HG03025 (cell line): ENCODE measurements around the gene SMYD3.
A peak's percentile ranks its signal among the peaks of the same experiment; 100 is the strongest.
"Not testable (repeated sequence)": the region's sequence is repeated elsewhere in the genome, so short reads cannot be mapped to it uniquely, and the experiment has no call there.

Source experiments
- ATAC-seq: cut with Tn5 transposase; IDR thresholded peaks from one replicate; pipeline ENCODE4 v1.9.1; 2021; ENCODE audit warnings: mild to moderate bottlenecking, moderate library complexity; ENCODE audit not compliant: unreplicated experiment, low FRiP score

Gene SMYD3

DNA sequence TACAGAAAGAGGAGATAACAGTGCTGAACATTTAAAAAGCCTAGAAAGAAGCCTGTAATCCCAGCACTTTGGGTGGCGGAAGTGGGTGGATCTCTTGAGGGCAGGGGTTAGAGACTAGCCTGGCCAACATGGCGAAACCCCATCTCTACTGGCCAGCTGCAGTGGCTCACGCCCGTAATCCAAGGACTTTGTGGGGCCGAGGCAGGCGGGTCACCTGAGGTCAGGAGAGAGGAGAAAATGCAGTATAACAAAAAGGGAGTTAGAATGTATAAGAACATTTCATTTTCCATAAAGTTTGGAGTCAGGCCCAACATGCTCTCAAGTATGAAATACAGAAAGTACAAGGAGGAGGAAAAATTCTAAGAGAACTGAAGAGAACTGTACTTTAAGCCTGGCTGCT lies 134.5 kb downstream of the SMYD3 start:
- ATAC-seq = no peak

DNA sequence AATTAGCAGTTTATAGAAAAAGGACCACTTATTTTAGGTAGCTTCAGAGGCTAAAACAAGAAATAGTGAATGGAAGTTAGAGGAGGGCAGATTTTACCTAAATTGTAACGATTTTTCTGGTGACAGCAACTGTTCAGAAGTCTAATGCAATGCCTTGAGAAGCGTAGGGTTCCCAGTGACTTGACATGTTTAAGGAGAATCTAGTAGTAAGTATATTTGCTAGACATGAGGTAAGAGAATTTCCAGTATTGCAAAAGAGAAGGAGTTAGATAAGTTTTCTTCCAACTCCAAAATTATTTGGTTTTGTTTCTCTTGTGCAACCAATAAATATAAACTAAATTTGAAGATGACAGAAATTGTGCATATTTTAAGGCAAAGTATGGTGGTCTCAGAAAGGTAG lies 140.0 kb downstream of the SMYD3 start:
- ATAC-seq = no peak

DNA sequence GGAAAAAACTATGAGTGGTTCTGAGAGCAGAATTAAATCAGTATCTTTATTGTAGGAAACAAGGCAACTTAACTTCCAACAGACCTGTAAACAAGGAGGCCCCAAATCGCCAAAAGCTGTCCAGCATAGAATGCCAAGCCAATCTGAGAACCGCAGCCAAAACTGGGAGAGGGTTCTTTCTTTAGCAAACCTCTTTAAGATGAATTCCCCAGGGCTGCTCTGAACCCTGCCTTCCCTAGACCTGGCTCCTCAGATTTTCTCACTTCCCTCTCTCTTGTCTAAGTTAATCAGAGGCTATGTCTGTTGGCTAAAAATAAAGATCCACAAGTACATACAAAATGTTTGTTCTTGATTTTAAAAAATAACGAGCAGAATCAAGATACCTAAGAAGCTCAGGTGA lies 141.4 kb downstream of the SMYD3 start:
- ATAC-seq = no peak

- ATAC-seq = peak; percentile 92
Observed at GRCh38 chr1:246364415-246364941, 142.6 kb downstream of the SMYD3 start.

DNA sequence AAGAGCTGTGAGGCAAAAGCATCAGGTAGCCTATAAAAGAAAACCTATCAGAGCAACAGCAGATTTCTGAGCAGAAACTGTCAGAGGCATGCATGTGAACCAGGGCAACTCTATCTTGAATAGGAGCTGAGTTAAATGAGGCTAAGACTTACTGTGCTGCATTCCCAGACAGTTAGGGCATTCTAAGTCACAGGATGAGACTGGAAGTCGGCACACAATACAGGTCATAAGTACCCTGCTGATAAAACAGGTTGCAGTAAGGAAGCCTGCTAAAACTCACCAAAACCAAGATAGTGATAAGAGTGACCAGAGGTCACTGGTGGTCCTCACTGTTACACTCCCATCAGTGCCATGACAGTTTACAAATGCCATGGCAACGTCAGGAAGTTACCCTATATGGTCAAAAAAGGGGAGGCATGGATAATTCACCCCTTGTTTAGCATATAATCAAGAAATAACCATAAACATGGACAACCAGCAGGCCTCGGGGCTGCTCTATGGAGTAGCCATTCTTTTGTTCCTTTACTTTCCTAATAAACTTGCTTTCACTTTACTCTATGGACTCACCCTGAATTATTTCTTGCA lies 150.0 kb downstream of the SMYD3 start:
- ATAC-seq = not testable (repeated sequence)

- ATAC-seq = no peak
Observed at GRCh38 chr1:246355411-246356230, 151.5 kb downstream of the SMYD3 start.

GRCh38 chr1:246351721-246352120 lies 155.4 kb downstream of the SMYD3 start:
- ATAC-seq = no peak

GRCh38 chr1:246350745-246351144 lies 156.3 kb downstream of the SMYD3 start:
- no peak for ATAC-seq

GRCh38 chr1:246343937-246344336 lies 163.1 kb downstream of the SMYD3 start:
- ATAC-seq = no peak

DNA sequence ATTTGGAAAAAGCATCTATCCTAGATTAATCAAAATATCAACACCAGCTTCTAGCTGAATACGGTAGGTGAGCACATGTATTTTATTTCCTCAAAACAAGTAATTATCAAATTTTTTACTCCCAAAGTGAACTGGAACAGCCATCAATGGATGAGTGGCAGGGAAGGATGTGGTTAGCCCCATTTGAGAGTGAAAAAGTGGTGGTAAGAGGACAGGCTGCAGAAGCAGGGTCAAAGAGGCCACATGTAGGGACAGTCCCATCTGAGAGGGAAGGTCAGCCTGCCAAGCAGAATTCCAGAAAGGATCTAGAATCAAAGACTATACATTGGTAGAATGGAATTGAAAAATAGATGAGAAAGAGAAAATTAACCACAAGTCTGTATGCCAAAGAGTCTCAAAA lies 163.8 kb downstream of the SMYD3 start:
- no peak for ATAC-seq

DNA sequence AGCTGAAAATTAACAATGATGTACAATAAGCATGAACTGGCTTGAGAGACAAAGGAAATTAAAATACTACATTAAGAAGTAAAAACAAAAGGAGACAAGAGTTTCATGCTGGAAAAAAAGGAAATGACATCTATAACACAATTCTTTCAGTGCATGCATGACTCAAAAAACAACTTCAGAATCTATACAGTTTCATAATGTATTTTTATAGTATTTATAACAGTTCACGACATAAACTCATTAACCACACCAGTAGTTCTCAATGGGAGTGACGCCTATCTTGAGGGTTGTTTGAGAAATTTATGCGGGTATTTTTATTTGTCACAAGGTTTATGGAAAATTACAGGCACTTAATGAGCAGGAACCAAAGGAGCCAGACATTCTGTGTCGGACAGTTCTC lies 168.5 kb downstream of the SMYD3 start:
- ATAC-seq = no peak

GRCh38 chr1:246338098-246338497 lies 169.0 kb downstream of the SMYD3 start:
- no peak for ATAC-seq

DNA sequence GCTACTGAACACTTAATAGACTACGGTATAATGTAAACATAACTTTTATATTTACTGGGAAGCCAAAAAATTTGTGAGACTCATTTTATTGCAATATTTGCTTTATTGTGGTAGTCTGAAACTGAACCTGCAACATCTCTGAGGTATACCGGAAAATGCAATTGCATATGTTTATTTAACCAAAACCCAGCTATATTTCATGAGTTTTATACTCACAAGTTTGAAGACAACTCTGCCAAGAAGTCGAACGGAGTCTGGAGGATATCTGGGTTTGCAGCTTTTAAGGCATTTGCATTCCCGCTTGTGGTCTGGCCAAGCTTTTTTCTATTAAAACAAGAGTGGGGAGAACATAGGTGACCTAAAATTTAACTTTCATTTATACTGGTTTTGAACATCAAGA lies 171.9 kb downstream of the SMYD3 start:
- no peak for ATAC-seq

GRCh38 chr1:246333855-246334254 lies 173.2 kb downstream of the SMYD3 start:
- ATAC-seq = no peak

- no peak for ATAC-seq
Observed at GRCh38 chr1:246332078-246332477, 175.0 kb downstream of the SMYD3 start.

DNA sequence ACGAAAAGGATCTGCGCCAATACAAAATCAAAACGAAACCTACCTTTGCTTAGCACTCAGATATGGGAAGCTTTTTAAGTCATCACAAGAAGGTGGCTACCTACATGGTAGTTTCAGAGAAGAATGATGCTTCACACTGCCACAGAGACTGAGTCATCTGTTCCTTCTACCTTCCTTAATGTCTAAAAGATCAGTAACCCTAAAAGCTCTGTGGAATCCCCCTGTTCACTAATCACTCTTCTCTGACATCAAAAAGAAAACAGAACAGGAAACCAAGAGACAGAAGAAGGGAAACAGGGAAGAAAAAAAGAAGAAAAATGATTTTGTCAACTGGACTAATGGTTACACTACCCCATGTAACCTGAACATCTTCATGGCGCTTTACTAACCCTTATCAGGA lies 177.2 kb downstream of the SMYD3 start:
- ATAC-seq = peak; percentile 96

- ATAC-seq = not testable (repeated sequence)
Observed at GRCh38 chr1:246329292-246329691, 177.8 kb downstream of the SMYD3 start.

- ATAC-seq = no peak
Observed at GRCh38 chr1:246324711-246325110, 182.4 kb downstream of the SMYD3 start.

DNA sequence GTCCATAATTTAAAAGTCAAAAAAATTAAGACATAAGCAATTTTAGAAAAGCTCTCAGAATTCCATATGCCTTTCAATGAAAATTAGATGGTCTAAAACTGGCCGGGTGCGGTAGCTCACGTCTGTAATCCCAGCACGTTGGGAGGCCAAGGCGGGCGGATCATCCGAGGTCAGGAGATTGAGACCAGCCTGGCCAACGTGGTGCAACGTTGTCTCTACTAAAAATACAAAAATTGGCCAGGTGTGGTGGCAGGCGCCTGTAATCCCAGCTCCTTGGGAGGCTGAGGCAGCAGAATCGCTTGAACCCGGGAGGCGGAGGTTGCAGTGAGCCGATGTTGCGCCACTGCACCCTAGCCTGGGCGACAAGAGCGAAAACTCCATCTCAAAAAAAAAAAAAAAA lies 183.0 kb downstream of the SMYD3 start:
- ATAC-seq = not testable (repeated sequence)

- no peak for ATAC-seq
Observed at GRCh38 chr1:246320286-246320685, 186.8 kb downstream of the SMYD3 start.

DNA sequence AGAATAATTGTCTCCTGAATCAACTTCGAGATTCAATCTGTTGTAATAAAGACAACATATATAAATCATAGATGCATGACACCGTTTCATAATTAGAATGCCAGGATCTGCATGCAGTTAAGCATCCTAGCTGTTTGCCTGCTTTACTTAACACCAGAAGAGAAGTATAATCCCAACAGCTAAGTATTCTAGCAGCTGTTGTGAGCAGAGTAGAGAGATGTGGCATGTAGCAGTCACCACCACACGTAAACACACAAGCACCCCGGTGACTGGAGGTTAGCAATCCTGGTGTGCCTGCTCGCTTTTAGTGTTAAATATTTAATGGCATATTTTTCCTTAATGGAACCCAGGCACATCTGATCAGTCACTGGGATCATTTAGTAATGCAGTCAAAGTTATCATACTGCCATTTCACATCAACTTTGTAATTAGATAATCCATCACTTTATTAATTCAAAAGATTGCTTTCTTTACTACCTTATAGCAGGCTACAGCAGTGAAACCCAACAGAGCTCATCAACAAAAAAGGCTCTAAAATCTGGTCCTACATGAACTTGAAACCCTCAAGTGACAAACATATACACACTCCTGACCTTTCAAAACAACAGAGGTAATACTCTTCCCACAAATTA lies 187.9 kb downstream of the SMYD3 start:
- ATAC-seq = no peak
